Neural cell (in vitro differentiated cells): ENCODE measurements around the gene PTPRZ1.

Experiments
- EP300 ChIP-seq: fragments of 450-650 bp; conservative IDR thresholded peaks from 2 replicates; pipeline ENCODE4 v1.6.1; 2014; ENCODE audit warnings: antibody characterized with exemption, mild to moderate bottlenecking, moderate library complexity; ENCODE audit not compliant: poor library complexity, severe bottlenecking
- EZH2 ChIP-seq: fragments of 200-600, 300-800 bp; shearing (Covaris generic), sonication (generic); IDR thresholded peaks from 2 replicates; pipeline ENCODE4 v1.6.1; 2014; ENCODE audit warnings: antibody characterized with exemption, low read length, borderline replicate concordance, mild to moderate bottlenecking; ENCODE audit not compliant: insufficient read depth, poor library complexity, severe bottlenecking
- MXI1 ChIP-seq: fragments of 450-650 bp; conservative IDR thresholded peaks from 2 replicates; pipeline ENCODE4 v1.6.1; 2014; ENCODE audit warnings: antibody characterized with exemption, mild to moderate bottlenecking; ENCODE audit not compliant: poor library complexity, severe bottlenecking
- POLR2AphosphoS5 ChIP-seq: IDR thresholded peaks from 2 replicates; pipeline ENCODE4 v1.6.1; 2012
- RAD21 ChIP-seq: fragments of 450-650 bp; conservative IDR thresholded peaks from 2 replicates; pipeline ENCODE4 v1.6.1; 2014; ENCODE audit warnings: antibody characterized with exemption, mild to moderate bottlenecking, moderate library complexity
- SMC3 ChIP-seq: fragments of 450-650 bp; conservative IDR thresholded peaks from 2 replicates; pipeline ENCODE4 v1.6.1; 2014; ENCODE audit warnings: antibody characterized with exemption, mild to moderate bottlenecking, moderate library complexity; ENCODE audit not compliant: poor library complexity
- TAF1 ChIP-seq: IDR thresholded peaks from 2 replicates; pipeline ENCODE4 v1.6.1; 2012; ENCODE audit warnings: low read depth
- TF ChIP-seq, protein P1 (sequence below): fragments of 450-650 bp; IDR thresholded peaks from 2 replicates; pipeline ENCODE4 v1.5.1; 2014; ENCODE audit warnings: antibody characterized with exemption, mild to moderate bottlenecking, moderate library complexity; ENCODE audit not compliant: poor library complexity, severe bottlenecking
- TF ChIP-seq, protein P2 (sequence below): IDR thresholded peaks from 2 replicates; pipeline ENCODE4 v1.6.1; 2012; ENCODE audit warnings: borderline replicate concordance

DNA sequence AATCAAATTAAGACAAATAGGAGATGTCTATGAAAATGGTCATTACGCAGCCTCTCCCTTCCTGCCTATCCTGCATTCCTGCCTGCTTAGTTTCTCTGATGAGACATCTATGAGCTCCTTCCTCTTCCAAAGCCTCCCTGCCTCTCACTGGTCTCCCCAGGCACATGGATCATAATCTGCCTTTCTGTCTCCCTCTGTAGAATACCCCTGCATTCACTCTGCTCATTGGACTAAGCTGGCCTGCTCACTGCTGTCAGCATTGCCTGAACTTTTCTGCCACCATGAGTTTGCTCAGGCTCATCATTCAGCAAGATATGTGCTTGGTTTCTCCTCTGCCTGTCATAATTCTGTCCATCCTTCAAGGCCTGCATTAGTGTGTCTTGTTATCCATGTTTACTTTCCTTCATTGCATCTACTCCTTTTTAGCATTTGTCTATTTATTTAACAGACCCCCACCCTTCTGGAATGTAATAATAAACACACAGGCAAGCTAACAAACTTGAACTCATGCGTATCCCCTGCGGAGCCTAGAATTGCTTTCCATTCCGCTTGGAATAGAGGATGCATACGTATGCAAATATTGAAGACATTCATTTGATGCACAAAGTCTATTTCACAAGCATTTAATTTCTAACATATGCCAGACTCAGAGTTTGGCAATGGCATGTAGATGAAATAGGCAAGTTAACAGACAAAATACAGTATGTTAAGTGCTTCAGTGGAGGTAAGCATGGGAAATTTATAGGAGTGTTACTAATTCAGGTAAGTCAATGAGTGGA lies 88.3 kb downstream of the PTPRZ1 start:
- TF ChIP-seq MXI1 (peak; percentile 31), POLR2AphosphoS5 (no peak), EZH2 (no peak), EP300 (no peak), TAF1 (no peak), RAD21 (peak; percentile 64), SMC3 (peak; percentile 56)
- TF ChIP-seq, protein P1, sequence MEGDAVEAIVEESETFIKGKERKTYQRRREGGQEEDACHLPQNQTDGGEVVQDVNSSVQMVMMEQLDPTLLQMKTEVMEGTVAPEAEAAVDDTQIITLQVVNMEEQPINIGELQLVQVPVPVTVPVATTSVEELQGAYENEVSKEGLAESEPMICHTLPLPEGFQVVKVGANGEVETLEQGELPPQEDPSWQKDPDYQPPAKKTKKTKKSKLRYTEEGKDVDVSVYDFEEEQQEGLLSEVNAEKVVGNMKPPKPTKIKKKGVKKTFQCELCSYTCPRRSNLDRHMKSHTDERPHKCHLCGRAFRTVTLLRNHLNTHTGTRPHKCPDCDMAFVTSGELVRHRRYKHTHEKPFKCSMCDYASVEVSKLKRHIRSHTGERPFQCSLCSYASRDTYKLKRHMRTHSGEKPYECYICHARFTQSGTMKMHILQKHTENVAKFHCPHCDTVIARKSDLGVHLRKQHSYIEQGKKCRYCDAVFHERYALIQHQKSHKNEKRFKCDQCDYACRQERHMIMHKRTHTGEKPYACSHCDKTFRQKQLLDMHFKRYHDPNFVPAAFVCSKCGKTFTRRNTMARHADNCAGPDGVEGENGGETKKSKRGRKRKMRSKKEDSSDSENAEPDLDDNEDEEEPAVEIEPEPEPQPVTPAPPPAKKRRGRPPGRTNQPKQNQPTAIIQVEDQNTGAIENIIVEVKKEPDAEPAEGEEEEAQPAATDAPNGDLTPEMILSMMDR, result peak; percentile 50
- TF ChIP-seq, protein P2, sequence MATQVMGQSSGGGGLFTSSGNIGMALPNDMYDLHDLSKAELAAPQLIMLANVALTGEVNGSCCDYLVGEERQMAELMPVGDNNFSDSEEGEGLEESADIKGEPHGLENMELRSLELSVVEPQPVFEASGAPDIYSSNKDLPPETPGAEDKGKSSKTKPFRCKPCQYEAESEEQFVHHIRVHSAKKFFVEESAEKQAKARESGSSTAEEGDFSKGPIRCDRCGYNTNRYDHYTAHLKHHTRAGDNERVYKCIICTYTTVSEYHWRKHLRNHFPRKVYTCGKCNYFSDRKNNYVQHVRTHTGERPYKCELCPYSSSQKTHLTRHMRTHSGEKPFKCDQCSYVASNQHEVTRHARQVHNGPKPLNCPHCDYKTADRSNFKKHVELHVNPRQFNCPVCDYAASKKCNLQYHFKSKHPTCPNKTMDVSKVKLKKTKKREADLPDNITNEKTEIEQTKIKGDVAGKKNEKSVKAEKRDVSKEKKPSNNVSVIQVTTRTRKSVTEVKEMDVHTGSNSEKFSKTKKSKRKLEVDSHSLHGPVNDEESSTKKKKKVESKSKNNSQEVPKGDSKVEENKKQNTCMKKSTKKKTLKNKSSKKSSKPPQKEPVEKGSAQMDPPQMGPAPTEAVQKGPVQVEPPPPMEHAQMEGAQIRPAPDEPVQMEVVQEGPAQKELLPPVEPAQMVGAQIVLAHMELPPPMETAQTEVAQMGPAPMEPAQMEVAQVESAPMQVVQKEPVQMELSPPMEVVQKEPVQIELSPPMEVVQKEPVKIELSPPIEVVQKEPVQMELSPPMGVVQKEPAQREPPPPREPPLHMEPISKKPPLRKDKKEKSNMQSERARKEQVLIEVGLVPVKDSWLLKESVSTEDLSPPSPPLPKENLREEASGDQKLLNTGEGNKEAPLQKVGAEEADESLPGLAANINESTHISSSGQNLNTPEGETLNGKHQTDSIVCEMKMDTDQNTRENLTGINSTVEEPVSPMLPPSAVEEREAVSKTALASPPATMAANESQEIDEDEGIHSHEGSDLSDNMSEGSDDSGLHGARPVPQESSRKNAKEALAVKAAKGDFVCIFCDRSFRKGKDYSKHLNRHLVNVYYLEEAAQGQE, result no peak
